GM10248 (cell line): ENCODE measurements around the gene CNN3.

ENCODE experiments used
- CTCF ChIA-PET: fragments of 300-600 bp; sonication (Branson Sonifier 250); formaldehyde crosslinking; extraction: SDS; loops from one replicate; lab custom pipeline; 2021; ENCODE audit warnings: antibody characterized with exemption; lab: Yijun Ruan, JAX
- POLR2A ChIA-PET: fragments of 350-650 bp; sonication (Branson Sonifier 250); formaldehyde crosslinking; extraction: SDS; loops from one replicate; lab custom pipeline; 2020; ENCODE audit warnings: antibody characterized with exemption; lab: Yijun Ruan, JAX
- DNase-seq: peaks from one replicate; pipeline ENCODE4 v3.0.0; 2012; ENCODE audit errors: extremely low spot score
- CTCF ChIP-seq: IDR thresholded peaks from 2 replicates; pipeline ENCODE4 v1.5.1; 2012; ENCODE audit warnings: mild to moderate bottlenecking, low read depth; ENCODE audit errors: extremely low read depth, missing control alignments, control extremely low read depth

Gene CNN3

GRCh38 chr1:94919241-94920030 lies 7.5 kb downstream of the CNN3 start:
- no peak for TF ChIP-seq CTCF
- ChIA-PET CTCF (interaction anchor here (1.0 to 1.5 kb wide), 3 partner anchors 8 to 16 kb away, joined by 3 to 6 read pairs (median 3); no protein-coding TSS in a partner anchor), POLR2A (no interaction called here)
- DNase-seq: no peak

GRCh38 chr1:94917251-94917650 lies 9.7 kb downstream of the CNN3 start:
- CTCF ChIA-PET: no interaction called here
- POLR2A ChIA-PET: no interaction called here
- no peak for DNase-seq
- no peak for TF ChIP-seq CTCF

- ChIA-PET POLR2A (no interaction called here), CTCF (interaction anchor here (1.3 to 1.5 kb wide), 2 partner anchors 10 to 21 kb away, joined by 3 to 4 read pairs; no protein-coding TSS in a partner anchor)
- no peak for TF ChIP-seq CTCF
- no peak for DNase-seq
Measured at GRCh38 chr1:94912263-94913184, 14.4 kb downstream of the CNN3 start.

- no peak for DNase-seq
- ChIA-PET POLR2A (no interaction called here), CTCF (interaction anchor here (0.9 to 1.3 kb wide), 2 partner anchors 10 to 13 kb away, joined by 3 read pairs; no protein-coding TSS in a partner anchor)
- no peak for TF ChIP-seq CTCF
Measured at GRCh38 chr1:94909486-94909885, 17.4 kb downstream of the CNN3 start.

- no peak for DNase-seq
- CTCF ChIA-PET: interaction anchor here (0.9 to 1.3 kb wide), 2 partner anchors 10 to 14 kb away, joined by 3 read pairs; no protein-coding TSS in a partner anchor
- POLR2A ChIA-PET: no interaction called here
- TF ChIP-seq CTCF: no peak
Measured at GRCh38 chr1:94908965-94909364, 17.9 kb downstream of the CNN3 start.

GRCh38 chr1:94908190-94908589 lies 18.7 kb downstream of the CNN3 start:
- CTCF ChIA-PET: no interaction called here
- no peak for DNase-seq
- POLR2A ChIA-PET: no interaction called here
- no peak for TF ChIP-seq CTCF
